ENCODE data around the gene KRTAP5-4. TPM values are rescaled to one million over a fixed set of nuclear protein-coding genes. Genes with fewer than 3 reads are reported as not detected.
A peak's percentile ranks its signal among the peaks of the same experiment; 100 is the strongest.

Gene KRTAP5-4
- total RNA-seq, 1 experiment from 2014 or later = not detected

- no TSS peak for BruUV-seq (replicated peaks)
- Mint-ChIP-seq H3K4me3 (ENCODE audit: unreplicated experiment) (no peak overlapping the region), H3K27ac (ENCODE audit: low read depth, unreplicated experiment) (no peak overlapping the region), H3K4me1 (ENCODE audit: insufficient read depth, unreplicated experiment) (peaks cover 4% of the 10 kb centered on the region), H3K27me3 (ENCODE audit: insufficient read depth, unreplicated experiment) (peaks cover under 1% of the 10 kb centered on the region), H3K36me3 (ENCODE audit: insufficient read depth, unreplicated experiment) (no peaks in the 10 kb centered on the region), H3K9me3 (ENCODE audit: unreplicated experiment) (no peaks in the 10 kb centered on the region)
- DNase-seq (ENCODE audit: unreplicated experiment) = peak; percentile 52
- intact Hi-C loops (cut with micrococcal nuclease) = loop anchor here (2.0 to 5.0 kb wide), 3 partner anchors 39 to 498 kb away; partner anchors contain the start of gene SYT8
- ChIA-PET CTCF (interaction anchor here (0.5 to 10.0 kb wide), 59 partner anchors 12 to 773 kb away, joined by 3 to 165 read pairs (median 4); partner anchors contain the start of genes H19, IFITM10 and SYT8), POLR2A (interaction anchor here (0.6 to 2.4 kb wide), 6 partner anchors 41 to 465 kb away, joined by 3 to 9 read pairs (median 6); no protein-coding TSS in a partner anchor)
- TF ChIP-seq CTCF (IDR thresholded peaks at IDR 0.05; ENCODE audit: unreplicated experiment) = peak; percentile 97
These were observed 31.0 kb upstream of the KRTAP5-4 start for GRCh38 chr11:1652771-1653540.

- no peak for DNase-seq (ENCODE audit: unreplicated experiment)
- Mint-ChIP-seq H3K36me3 (ENCODE audit: insufficient read depth, unreplicated experiment) (peaks cover 5% of the 10 kb centered on the region), H3K4me1 (ENCODE audit: insufficient read depth, unreplicated experiment) (peaks cover 4% of the 10 kb centered on the region), H3K27ac (ENCODE audit: low read depth, unreplicated experiment) (no peak overlapping the region), H3K27me3 (ENCODE audit: insufficient read depth, unreplicated experiment) (peaks cover 6% of the 10 kb centered on the region), H3K4me3 (ENCODE audit: unreplicated experiment) (no peak overlapping the region), H3K9me3 (ENCODE audit: unreplicated experiment) (no peaks in the 10 kb centered on the region)
- CTCF ChIA-PET = interaction anchor here (0.6 to 10.0 kb wide), 53 partner anchors 12 to 773 kb away, joined by 3 to 165 read pairs (median 4); partner anchors contain the start of genes H19, IFITM10 and SYT8
- POLR2A ChIA-PET = interaction anchor here (0.7 to 2.4 kb wide), 5 partner anchors 41 to 465 kb away, joined by 3 to 9 read pairs (median 7); no protein-coding TSS in a partner anchor
- intact Hi-C loops (cut with micrococcal nuclease) = loop anchor here (2.0 to 5.0 kb wide), 3 partner anchors 40 to 498 kb away; partner anchors contain the start of gene SYT8
- TF ChIP-seq CTCF (IDR thresholded peaks at IDR 0.05; ENCODE audit: unreplicated experiment) = no peak
- BruUV-seq (replicated peaks) = no TSS peak
These were observed 30.5 kb upstream of the KRTAP5-4 start for GRCh38 chr11:1652442-1652770.

- H3K4me3 Mint-ChIP-seq (ENCODE audit: unreplicated experiment) = no peak overlapping the region
- H3K4me1 Mint-ChIP-seq (ENCODE audit: insufficient read depth, unreplicated experiment) = peaks cover 4% of the 10 kb centered on the region
- ChIA-PET POLR2A (interaction anchor here (0.7 to 2.4 kb wide), 5 partner anchors 42 to 466 kb away, joined by 3 to 9 read pairs (median 7); no protein-coding TSS in a partner anchor), CTCF (interaction anchor here (0.6 to 10.0 kb wide), 42 partner anchors 11 to 773 kb away, joined by 3 to 165 read pairs (median 4); partner anchors contain the start of gene SYT8)
- H3K27me3 Mint-ChIP-seq (ENCODE audit: insufficient read depth, unreplicated experiment) = peaks cover 10% of the 10 kb centered on the region
- H3K9me3 Mint-ChIP-seq (ENCODE audit: unreplicated experiment) = no peaks in the 10 kb centered on the region
- H3K36me3 Mint-ChIP-seq (ENCODE audit: insufficient read depth, unreplicated experiment) = peaks cover 6% of the 10 kb centered on the region
- no TSS peak for BruUV-seq (replicated peaks)
- TF ChIP-seq CTCF (IDR thresholded peaks at IDR 0.05; ENCODE audit: unreplicated experiment) = no peak
- intact Hi-C loops (cut with micrococcal nuclease) = loop anchor here (2.0 to 5.0 kb wide), 3 partner anchors 40 to 499 kb away; partner anchors contain the start of gene SYT8
- H3K27ac Mint-ChIP-seq (ENCODE audit: low read depth, unreplicated experiment) = no peak overlapping the region
- DNase-seq (ENCODE audit: unreplicated experiment) = no peak
These were observed 30.1 kb upstream of the KRTAP5-4 start for GRCh38 chr11:1652026-1652425.

- BruUV-seq (replicated peaks) = no TSS peak
- DNase-seq (ENCODE audit: unreplicated experiment) = no peak
- Mint-ChIP-seq H3K27ac (ENCODE audit: low read depth, unreplicated experiment) (no peak overlapping the region), H3K27me3 (ENCODE audit: insufficient read depth, unreplicated experiment) (peaks cover 14% of the 10 kb centered on the region), H3K9me3 (ENCODE audit: unreplicated experiment) (no peaks in the 10 kb centered on the region), H3K4me3 (ENCODE audit: unreplicated experiment) (no peak overlapping the region), H3K36me3 (ENCODE audit: insufficient read depth, unreplicated experiment) (peaks cover 6% of the 10 kb centered on the region), H3K4me1 (ENCODE audit: insufficient read depth, unreplicated experiment) (peaks cover 4% of the 10 kb centered on the region)
- intact Hi-C loops (cut with micrococcal nuclease) = loop anchor here (5.0 kb wide), 1 partner anchor 41 kb away; no protein-coding TSS in a partner anchor
- ChIA-PET CTCF (interaction anchor here (0.6 to 10.0 kb wide), 16 partner anchors 11 to 501 kb away, joined by 3 to 165 read pairs (median 6); partner anchors contain the start of gene SYT8), POLR2A (interaction anchor here (2.4 kb wide), 1 partner anchor 42 kb away, joined by 7 read pairs; no protein-coding TSS in a partner anchor)
- no peak for TF ChIP-seq CTCF (IDR thresholded peaks at IDR 0.05; ENCODE audit: unreplicated experiment)
These were observed 29.6 kb upstream of the KRTAP5-4 start for GRCh38 chr11:1651411-1651980.
